Lung (tissue), 12 donors: Measurements from ENCODE around the gene COL9A3. TPM values are rescaled to one million over a fixed set of nuclear protein-coding genes. Genes with fewer than 3 reads are reported as not detected.

Experiments used
- ATAC-seq: fragments of 200-7000 bp; cut with Tn5 transposase; one replicate; pipeline ENCODE4 v1.9.1; 2020; ENCODE audit warnings: moderate number of reproducible peaks; ENCODE audit not compliant: insufficient read depth, low FRiP score
- DNase-seq, 3 donors: peaks; one replicate each; pipeline ENCODE4 v3.0.0-alpha.2; 2013 to 2017
- H3K27ac ChIP-seq, 2 donors: one replicate each; pipeline ENCODE4 v1.5.1; 2013; ENCODE audit warnings: mild to moderate bottlenecking in 2 of 2, moderate library complexity in 2 of 2, control low read depth in 1 of 2, inconsistent platforms in 1 of 2, low read depth in 1 of 2, low read length in 1 of 2
- H3K27me3 ChIP-seq, 3 donors: one replicate each; pipeline ENCODE4 v1.5.1; 2013; ENCODE audit warnings: low read length in 2 of 3; ENCODE audit not compliant: control insufficient read depth in 3 of 3, insufficient read depth in 3 of 3
- H3K36me3 ChIP-seq, 4 donors: one replicate each; pipeline ENCODE4 v1.5.1; 2013; ENCODE audit warnings: low read length in 4 of 4, mild to moderate bottlenecking in 1 of 4, moderate library complexity in 1 of 4; ENCODE audit not compliant: control insufficient read depth in 4 of 4, insufficient read depth in 4 of 4
- H3K4me1 ChIP-seq, 5 donors: one replicate each; pipeline ENCODE4 v1.5.1; 2013; ENCODE audit warnings: low read length in 5 of 5, mild to moderate bottlenecking in 2 of 5, moderate library complexity in 1 of 5; ENCODE audit not compliant: control insufficient read depth in 5 of 5, insufficient read depth in 5 of 5
- H3K4me3 ChIP-seq: one replicate; pipeline ENCODE4 v1.5.1; 2013; ENCODE audit warnings: mild to moderate bottlenecking, control low read depth, moderate library complexity
- H3K9ac ChIP-seq, 2 donors: one replicate each; pipeline ENCODE4 v1.5.1; 2013; ENCODE audit warnings: low read length in 2 of 2, control low read depth in 1 of 2; ENCODE audit not compliant: insufficient read depth in 1 of 2
- H3K9me3 ChIP-seq, 4 donors: one replicate each; pipeline ENCODE4 v1.5.1; 2013; ENCODE audit warnings: low read length in 3 of 4, mild to moderate bottlenecking in 1 of 4, moderate library complexity in 1 of 4; ENCODE audit not compliant: control insufficient read depth in 4 of 4, insufficient read depth in 3 of 4
- WGBS, 2 donors: extraction: QIAGEN DNeasy Blood & Tissue Kit; methylation state at CpG; one replicate each; pipeline ENCODE4 v1.1.7; 2013; 5-methylcytosine and 5-hydroxymethylcytosine counted together
- polyA plus RNA-seq, 2 donors: library from polyadenylated mRNA; stranded (reverse); fragments of 200-250 nt; gene quantifications; one replicate each; pipeline ENCODE4 v1.2.1, GENCODE V29; 2013
- total RNA-seq, 2 donors: library from RNA; depleted of rRNA in 1 of 2; stranded (reverse); fragments of >200 nt in 1 of 2; gene quantifications; one replicate each; pipeline ENCODE4 v1.2.1, GENCODE V29; 2014 to 2021
- TF ChIP-seq, protein P1 (sequence below): IDR thresholded peaks from 2 replicates; pipeline ENCODE4 v1.5.1; 2012; ENCODE audit warnings: mild to moderate bottlenecking; ENCODE audit errors: control extremely low read depth, extremely low read depth
- donor health status: control.
- donor health status: control.
- donor health status: Bipolar disorder and iron deficiency.
- donor health status: healthy.
- donor health status: DM: yes; HTN: yes; CAD: no.

COL9A3 gene
- total and polyA plus RNA-seq, 4 donors: 0.55 to 26.1 (median 4.0) TPM

DNA sequence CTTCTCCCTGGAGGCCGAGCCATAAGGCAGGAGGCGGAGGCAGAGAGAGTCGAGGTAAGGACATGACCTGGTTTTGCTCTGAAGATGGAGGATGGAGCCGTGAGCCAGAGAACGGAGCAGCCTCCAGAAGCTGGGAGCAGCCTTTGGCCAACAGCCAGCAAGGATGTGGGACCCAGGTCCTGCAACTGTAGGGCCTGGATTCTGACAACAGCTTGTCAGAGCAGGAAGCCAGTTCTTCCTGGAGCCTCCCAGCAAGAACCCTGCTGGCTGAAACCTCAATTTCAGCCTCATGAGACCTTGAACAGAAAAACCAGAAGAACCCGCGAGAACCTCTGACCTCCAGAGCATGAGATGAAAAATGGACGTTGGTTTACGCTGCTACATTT, 34.0 kb upstream of the COL9A3 start:
- Histone ChIP-seq H3K27me3 (no peaks in the 10 kb centered on the region), H3K36me3 (no peaks in the 10 kb centered on the region), H3K9ac (no peak overlapping the region), H3K9me3 (no peaks in the 10 kb centered on the region), H3K4me1 (peaks cover 0 to 18% (median 0%) of the 10 kb centered on the region in 5 donors), H3K4me3 (no peak overlapping the region), H3K27ac (no peak overlapping the region)
- TF ChIP-seq, protein P1, sequence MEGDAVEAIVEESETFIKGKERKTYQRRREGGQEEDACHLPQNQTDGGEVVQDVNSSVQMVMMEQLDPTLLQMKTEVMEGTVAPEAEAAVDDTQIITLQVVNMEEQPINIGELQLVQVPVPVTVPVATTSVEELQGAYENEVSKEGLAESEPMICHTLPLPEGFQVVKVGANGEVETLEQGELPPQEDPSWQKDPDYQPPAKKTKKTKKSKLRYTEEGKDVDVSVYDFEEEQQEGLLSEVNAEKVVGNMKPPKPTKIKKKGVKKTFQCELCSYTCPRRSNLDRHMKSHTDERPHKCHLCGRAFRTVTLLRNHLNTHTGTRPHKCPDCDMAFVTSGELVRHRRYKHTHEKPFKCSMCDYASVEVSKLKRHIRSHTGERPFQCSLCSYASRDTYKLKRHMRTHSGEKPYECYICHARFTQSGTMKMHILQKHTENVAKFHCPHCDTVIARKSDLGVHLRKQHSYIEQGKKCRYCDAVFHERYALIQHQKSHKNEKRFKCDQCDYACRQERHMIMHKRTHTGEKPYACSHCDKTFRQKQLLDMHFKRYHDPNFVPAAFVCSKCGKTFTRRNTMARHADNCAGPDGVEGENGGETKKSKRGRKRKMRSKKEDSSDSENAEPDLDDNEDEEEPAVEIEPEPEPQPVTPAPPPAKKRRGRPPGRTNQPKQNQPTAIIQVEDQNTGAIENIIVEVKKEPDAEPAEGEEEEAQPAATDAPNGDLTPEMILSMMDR: no peak
- ATAC-seq: no peak
- WGBS, 2 donors: 42 to 50% methylated on average over 9 of the region's 9 CpGs
- peak in 1 of 3 donors; percentile 42 for DNase-seq

DNA sequence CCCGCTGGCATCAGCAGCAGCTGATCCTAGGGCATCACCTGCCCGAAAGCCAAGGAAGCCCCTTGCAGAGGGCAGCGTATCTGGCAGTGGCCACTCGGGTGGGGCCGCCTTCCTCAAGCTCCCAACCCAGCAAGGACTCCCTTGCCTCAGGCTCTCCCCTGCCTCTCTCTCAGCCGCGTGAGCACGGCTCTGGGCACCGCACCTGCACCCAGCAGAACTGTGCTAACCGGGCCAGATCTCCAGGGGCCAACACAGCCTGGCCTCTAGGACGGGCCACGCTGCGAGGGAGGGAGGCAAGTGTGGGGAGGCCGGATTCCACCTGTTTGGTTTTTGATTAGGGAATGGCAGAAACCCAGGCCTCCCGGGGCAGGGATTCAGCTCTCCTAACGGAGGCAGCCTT, 32.4 kb upstream of the COL9A3 start:
- Histone ChIP-seq H3K27me3 (no peaks in the 10 kb centered on the region), H3K4me3 (no peak overlapping the region), H3K36me3 (no peaks in the 10 kb centered on the region), H3K9ac (no peak overlapping the region), H3K4me1 (peaks cover 0 to 18% (median 0%) of the 10 kb centered on the region in 5 donors), H3K9me3 (no peaks in the 10 kb centered on the region), H3K27ac (no peak overlapping the region)
- ATAC-seq: no peak
- no peak for DNase-seq
- TF ChIP-seq, protein P1: no peak
- 91 to 93% methylated on average over 15 to 16 of the region's 16 CpGs for WGBS, 2 donors

DNA sequence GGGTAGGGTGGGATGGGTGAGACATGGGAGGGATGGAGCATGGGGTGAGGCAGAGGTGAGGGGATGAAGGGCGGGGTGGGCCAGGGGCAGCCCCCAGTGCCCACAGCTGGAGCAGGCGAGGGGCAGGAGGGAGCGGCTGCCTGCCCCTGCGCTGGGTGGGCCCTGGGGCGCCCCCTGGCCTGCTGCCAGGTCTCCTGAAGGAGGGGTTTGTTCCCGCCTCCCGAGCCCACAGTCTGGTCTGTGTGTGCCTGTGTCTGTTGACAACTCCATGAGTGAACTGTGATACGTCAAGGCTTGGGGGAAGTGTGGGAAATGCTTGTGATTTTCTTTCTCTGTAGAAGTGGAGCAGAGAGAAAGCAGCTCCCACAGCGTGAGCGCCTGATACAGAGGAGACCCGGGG, 31.5 kb upstream of the COL9A3 start:
- Histone ChIP-seq H3K27ac (no peak overlapping the region), H3K9ac (no peak overlapping the region), H3K9me3 (no peaks in the 10 kb centered on the region), H3K36me3 (no peaks in the 10 kb centered on the region), H3K27me3 (no peaks in the 10 kb centered on the region), H3K4me3 (no peak overlapping the region), H3K4me1 (peaks cover 0 to 18% (median 0%) of the 10 kb centered on the region in 5 donors)
- 73 to 77% methylated on average over 11 of the region's 11 CpGs for WGBS, 2 donors
- ATAC-seq (no peak), DNase-seq (peak; percentile 51 to 75 (median 53))
- TF ChIP-seq, protein P1: no peak

DNA sequence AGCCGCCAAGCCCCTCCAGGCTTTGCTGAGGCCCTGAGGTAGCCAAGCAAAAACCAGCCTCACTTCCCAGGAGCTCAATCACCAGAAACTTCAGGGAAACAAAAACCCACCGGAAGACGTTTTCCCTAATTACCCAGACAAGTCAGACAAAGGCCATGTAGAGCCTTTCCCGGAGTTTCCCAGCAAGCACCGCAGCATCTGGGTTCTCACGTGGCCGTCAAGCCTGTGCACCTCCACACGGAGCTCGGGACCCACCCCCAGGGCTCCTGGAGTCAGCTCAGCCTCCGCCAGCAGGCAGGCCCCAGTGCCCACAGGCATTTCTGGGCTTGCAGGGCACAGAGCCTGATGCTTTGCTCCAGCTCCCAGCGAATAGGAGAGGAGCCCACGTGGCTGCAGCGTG, 30.7 kb upstream of the COL9A3 start:
- TF ChIP-seq, protein P1: no peak
- DNase-seq (peak in 1 of 3 donors; percentile 25), ATAC-seq (no peak)
- Histone ChIP-seq H3K4me1 (peaks cover 0 to 19% (median under 1%) of the 10 kb centered on the region in 5 donors), H3K9ac (no peak overlapping the region), H3K36me3 (no peaks in the 10 kb centered on the region), H3K27me3 (no peaks in the 10 kb centered on the region), H3K9me3 (no peaks in the 10 kb centered on the region), H3K27ac (no peak overlapping the region), H3K4me3 (no peak overlapping the region)
- 82 to 94% methylated on average over 13 of the region's 13 CpGs for WGBS, 2 donors
